Hepatocyte (in vitro differentiated cells): ENCODE results near the gene GGTLC1. TPM values are rescaled to one million over a fixed set of nuclear protein-coding genes. Genes with fewer than 3 reads are reported as not detected.
"Not testable (repeated sequence)": the region's sequence is repeated elsewhere in the genome, so short reads cannot be mapped to it uniquely, and the experiment has no call there.

ENCODE experiments used
- DNase-seq: peaks from one replicate; pipeline ENCODE4 v3.0.0-alpha.2; 2016; ENCODE audit warnings: low spot score
- H2AFZ ChIP-seq: fragments of 200-600 bp; sonication (generic); 2 replicates; pipeline ENCODE4 v1.6.0; 2016; ENCODE audit warnings: antibody characterized with exemption, mild to moderate bottlenecking
- H3K27ac ChIP-seq: fragments of 200-600 bp; sonication (generic); 2 replicates; pipeline ENCODE4 v1.5.1; 2016; ENCODE audit warnings: mild to moderate bottlenecking
- H3K27me3 ChIP-seq: fragments of 200-600 bp; sonication (generic); 2 replicates; pipeline ENCODE4 v1.6.1; 2016
- H3K36me3 ChIP-seq: fragments of 200-600 bp; sonication (generic); replicated peaks from 2 replicates; pipeline ENCODE4 v1.5.1; 2016; ENCODE audit warnings: low read depth; ENCODE audit not compliant: insufficient read depth
- H3K4me1 ChIP-seq: fragments of 200-600 bp; sonication (generic); 2 replicates; pipeline ENCODE4 v1.5.1; 2016; ENCODE audit warnings: mild to moderate bottlenecking, moderate library complexity; ENCODE audit not compliant: insufficient read depth
- H3K4me2 ChIP-seq: fragments of 200-600 bp; sonication (generic); 2 replicates; pipeline ENCODE4 v1.6.0; 2016
- H3K4me3 ChIP-seq: fragments of 200-600 bp; sonication (generic); 2 replicates; pipeline ENCODE4 v1.5.1; 2016; ENCODE audit warnings: mild to moderate bottlenecking
- H3K79me2 ChIP-seq: fragments of 200-600 bp; sonication (generic); 2 replicates; pipeline ENCODE4 v1.6.0; 2017; ENCODE audit warnings: mild to moderate bottlenecking
- H3K9me2 ChIP-seq: fragments of 200-600 bp; sonication (generic); replicated peaks from 2 replicates; pipeline ENCODE4 v1.6.0; 2017; ENCODE audit warnings: mild to moderate bottlenecking; ENCODE audit not compliant: insufficient read depth
- H3K9me3 ChIP-seq: fragments of 200-600 bp; sonication (generic); 2 replicates; pipeline ENCODE4 v1.5.1; 2016; ENCODE audit warnings: low read depth, mild to moderate bottlenecking
- H4K20me1 ChIP-seq: fragments of 200-600 bp; sonication (generic); 2 replicates; pipeline ENCODE4 v1.6.0; 2016; ENCODE audit warnings: mild to moderate bottlenecking; ENCODE audit not compliant: insufficient read depth, poor library complexity, severe bottlenecking
- WGBS: methylation state at CpG from one replicate; pipeline ENCODE4 v1.1.6; 2016; ENCODE audit warnings: low lambda C conversion rate; ENCODE audit errors: missing lambda C conversion rate; 5-methylcytosine and 5-hydroxymethylcytosine counted together
- polyA plus RNA-seq: library from polyadenylated mRNA; unstranded; fragments of >200 nt; fragmentation: Nextera tagmentation; extraction: Ambion mirVana; gene quantifications from 2 replicates; pipeline ENCODE4 v1.2.1, GENCODE V29; 2016
- total RNA-seq: library from RNA; depleted of rRNA; stranded (reverse); fragments of >200 nt; gene quantifications from 2 replicates; pipeline ENCODE4 v1.2.3, GENCODE V29; 2014

Gene GGTLC1
- total and polyA plus RNA-seq, 2 experiments from 2014 or later: not detected

- WGBS: 86% methylated on average over 12 of the region's 12 CpGs
- H3K9me2 ChIP-seq: not testable (repeated sequence)
Measured at GRCh38 chr20:23990296-23990695, 1.7 kb upstream of the GGTLC1 start.

GRCh38 chr20:23988966-23989365 lies 387 bp upstream of the GGTLC1 start:
- not testable (repeated sequence) for H3K4me1 ChIP-seq, H3K4me2 ChIP-seq, H3K79me2 ChIP-seq, H3K27me3 ChIP-seq, H2AFZ ChIP-seq, H3K27ac ChIP-seq, H3K9me2 ChIP-seq, H3K9me3 ChIP-seq, H3K36me3 ChIP-seq, DNase-seq, H3K4me3 ChIP-seq, H4K20me1 ChIP-seq
- WGBS: 90% methylated on average over 9 of the region's 9 CpGs

More at GRCh38 chr20:23990296-23990695, 1.7 kb upstream of the GGTLC1 start:
- H3K36me3 ChIP-seq, H4K20me1 ChIP-seq, H3K9me3 ChIP-seq, H3K27me3 ChIP-seq, H3K4me3 ChIP-seq, H3K4me1 ChIP-seq, H3K4me2 ChIP-seq, H3K27ac ChIP-seq, H3K79me2 ChIP-seq, H2AFZ ChIP-seq, DNase-seq: not testable (repeated sequence)

- H3K9me2 ChIP-seq, H3K4me2 ChIP-seq, H3K36me3 ChIP-seq, H3K79me2 ChIP-seq, H3K9me3 ChIP-seq, H3K27ac ChIP-seq, H3K4me3 ChIP-seq, DNase-seq, H4K20me1 ChIP-seq, H3K27me3 ChIP-seq, H2AFZ ChIP-seq: not testable (repeated sequence)
- peaks cover 19% of the 10 kb centered on the region for H3K4me1 ChIP-seq
- 75% methylated on average over 3 of the region's 3 CpGs for WGBS
Measured at GRCh38 chr20:23986716-23987115, 1.9 kb downstream of the GGTLC1 start.

GRCh38 chr20:23986310-23986709 lies 2.3 kb downstream of the GGTLC1 start:
- peaks cover 19% of the 10 kb centered on the region for H3K4me1 ChIP-seq

GRCh38 chr20:23985790-23986225 lies 2.8 kb downstream of the GGTLC1 start:
- H3K27me3 ChIP-seq, H3K79me2 ChIP-seq, DNase-seq, H2AFZ ChIP-seq, H3K9me2 ChIP-seq, H3K27ac ChIP-seq, H3K4me2 ChIP-seq, H4K20me1 ChIP-seq, H3K9me3 ChIP-seq, H3K4me3 ChIP-seq, H3K36me3 ChIP-seq: not testable (repeated sequence)
- peaks cover 19% of the 10 kb centered on the region for H3K4me1 ChIP-seq
- 98% methylated on average over 14 of the region's 17 CpGs for WGBS

More at GRCh38 chr20:23986310-23986709, 2.3 kb downstream of the GGTLC1 start:
- not testable (repeated sequence) for H3K27me3 ChIP-seq, H3K36me3 ChIP-seq, H3K79me2 ChIP-seq, H3K9me3 ChIP-seq, H2AFZ ChIP-seq, H3K4me3 ChIP-seq, H3K27ac ChIP-seq, H3K4me2 ChIP-seq, DNase-seq, H4K20me1 ChIP-seq, H3K9me2 ChIP-seq
- 94% methylated on average over 13 of the region's 14 CpGs for WGBS

GRCh38 chr20:23985066-23985789 lies 3.4 kb downstream of the GGTLC1 start:
- H3K27me3 ChIP-seq, H4K20me1 ChIP-seq, H3K36me3 ChIP-seq, H3K9me2 ChIP-seq, H2AFZ ChIP-seq, H3K79me2 ChIP-seq, H3K4me3 ChIP-seq, H3K27ac ChIP-seq, H3K4me2 ChIP-seq, H3K9me3 ChIP-seq, DNase-seq: not testable (repeated sequence)
- WGBS: 92% methylated on average over 15 of the region's 15 CpGs
- H3K4me1 ChIP-seq: peaks cover 19% of the 10 kb centered on the region
